ENCODE measurements around the gene INSYN1.

DNA sequence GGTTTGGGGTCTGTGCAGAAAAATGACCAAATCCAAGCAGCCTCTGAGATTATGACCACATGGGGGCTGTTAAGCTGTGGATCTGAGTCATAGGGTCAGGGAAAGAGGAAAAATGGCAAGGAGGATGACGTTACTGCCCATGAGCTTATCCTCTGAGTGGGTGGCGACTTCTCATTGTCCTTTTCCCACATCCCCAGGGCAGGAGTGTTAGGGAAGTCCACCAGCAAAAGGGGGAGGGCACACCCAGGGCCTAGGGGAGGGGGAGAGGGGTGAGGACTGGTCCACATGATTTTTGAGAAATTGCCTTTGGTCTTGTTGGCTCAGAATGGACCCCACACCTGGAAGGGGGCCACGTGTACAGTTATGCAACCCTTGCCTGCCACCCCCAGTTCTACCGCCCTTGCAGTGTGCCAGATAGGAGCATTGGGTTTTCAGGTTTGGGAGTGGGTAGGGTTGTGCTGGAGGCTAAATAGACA lies 66.3 kb downstream of the INSYN1 start:
- TF ChIP-seq CTCF (IDR thresholded peaks at IDR 0.05), result no peak
- TF ChIP-seq EZH2 (IDR thresholded peaks at IDR 0.05; ENCODE audit: borderline replicate concordance, insufficient read depth, low read depth, low read length, poor library complexity, severe bottlenecking), result no peak
